ENCODE data around the gene BATF3.

GRCh38 chr1:212668477-212668876, 31.2 kb downstream of the BATF3 start:
- no peak for TF ChIP-seq POLR2A (IDR thresholded peaks at IDR 0.05)
- no peak for TF ChIP-seq CTCF (IDR thresholded peaks at IDR 0.05)
